Prostate gland (tissue), 2 donors: ENCODE measurements around the gene ITGA3. TPM values are rescaled to one million over a fixed set of nuclear protein-coding genes. Genes with fewer than 3 reads are reported as not detected.

Source experiments
- DNase-seq: peaks from one replicate; pipeline ENCODE4 v3.0.0-alpha.2; 2019; ENCODE audit warnings: low spot score
- H3K27ac ChIP-seq, 2 donors: fragments of 200-600 bp; sonication (generic); 2 replicates each; pipeline ENCODE4 v1.5.1; 2017 to 2019
- H3K27me3 ChIP-seq: fragments of 200-600 bp; sonication (generic); replicated peaks from 2 replicates; pipeline ENCODE4 v1.5.1; 2019; ENCODE audit not compliant: insufficient read depth
- H3K36me3 ChIP-seq, 2 donors: fragments of 200-600 bp; sonication (generic); 1 replicate in 1 of 2; 2 replicates in 1 of 2; pipeline versions ENCODE4 v1.5.1 to v1.8.1; 2017 to 2019
- H3K4me1 ChIP-seq: fragments of 200-600 bp; sonication (generic); replicated peaks from 2 replicates; pipeline ENCODE4 v1.5.1; 2019
- H3K4me3 ChIP-seq, 2 donors: fragments of 200-600 bp; sonication (generic); 2 replicates each; pipeline ENCODE4 v1.5.1; 2017 to 2019
- H3K9me3 ChIP-seq: fragments of 200-600 bp; sonication (generic); 2 replicates; pipeline ENCODE4 v1.5.1; 2017
- CTCF ChIP-seq, 4 experiments: fragments of 200-600 bp in 2 of 4; fragments of 450-650 bp in 2 of 4; sonication (generic) in 2 of 4; IDR thresholded peaks; 1 replicate in 3 of 4; 2 replicates in 1 of 4; pipeline ENCODE4 v1.5.1; 2016 to 2019; ENCODE audit warnings: antibody characterized with exemption in 4 of 4, mild to moderate bottlenecking in 2 of 4, moderate library complexity in 2 of 4
- POLR2A ChIP-seq: fragments of 450-650 bp; IDR thresholded peaks from one replicate; pipeline ENCODE4 v1.6.1; 2016; ENCODE audit warnings: antibody characterized with exemption, mild to moderate bottlenecking
- POLR2AphosphoS5 ChIP-seq: sonication (generic); formaldehyde crosslinking; IDR thresholded peaks from one replicate; pipeline ENCODE4 v1.6.1; 2017; ENCODE audit warnings: antibody characterized with exemption
- WGBS: methylation state at CpG from one replicate; pipeline ENCODE4 v1.1.5; 2018; 5-methylcytosine and 5-hydroxymethylcytosine counted together
- intact Hi-C: fragments of 100-400 bp; cut with DNase I; formaldehyde crosslinking; loops from one replicate; pipeline ENCODE4 v1.14.2; 2022
- total RNA-seq, 2 donors: library from RNA; depleted of rRNA; stranded (reverse); fragments of >200 nt; gene quantifications; one replicate each; pipeline ENCODE4 v1.1.0, GENCODE V29; 2016

Gene ITGA3
- total RNA-seq, 2 donors from 2014 or later: 67.0 to 71.3 TPM

- Histone ChIP-seq H3K4me3 (no peak overlapping the region), H3K36me3 (no peaks in the 10 kb centered on the region), H3K9me3 (no peaks in the 10 kb centered on the region), H3K27me3 (no peaks in the 10 kb centered on the region), H3K4me1 (peaks cover 6% of the 10 kb centered on the region), H3K27ac (no peak overlapping the region)
- DNase-seq: no peak
- WGBS: 74% methylated on average over 6 of the region's 6 CpGs
- intact Hi-C loops: no loop called here
- TF ChIP-seq POLR2AphosphoS5 (no peak), POLR2A (no peak), CTCF (IDR thresholded peaks at IDR 0.05) (no peak)
These were observed 33.3 kb upstream of the ITGA3 start for GRCh38 chr17:50022463-50023130.

GRCh38 chr17:50023520-50023919 lies 32.4 kb upstream of the ITGA3 start:
- Histone ChIP-seq H3K27me3 (no peaks in the 10 kb centered on the region), H3K9me3 (no peaks in the 10 kb centered on the region), H3K4me1 (peaks cover 7% of the 10 kb centered on the region), H3K27ac (no peak overlapping the region), H3K4me3 (no peak overlapping the region), H3K36me3 (no peaks in the 10 kb centered on the region)
- no peak for DNase-seq
- TF ChIP-seq POLR2A: no peak
- TF ChIP-seq CTCF (IDR thresholded peaks at IDR 0.05): no peak
- intact Hi-C loops: no loop called here
- 60% methylated on average over 8 of the region's 8 CpGs for WGBS

- WGBS: 44% methylated on average over 7 of the region's 7 CpGs
These were observed 31.1 kb upstream of the ITGA3 start for GRCh38 chr17:50024808-50025207.

GRCh38 chr17:50026046-50026675 lies 29.7 kb upstream of the ITGA3 start:
- H3K4me1 ChIP-seq: peaks cover 7% of the 10 kb centered on the region
- no peaks in the 10 kb centered on the region for H3K9me3 ChIP-seq
- whole genome bisulfite sequencing: 71% methylated on average over 8 of the region's 8 CpGs
- TF ChIP-seq POLR2AphosphoS5: no peak
- TF ChIP-seq CTCF (IDR thresholded peaks at IDR 0.05): no peak
- no peak for TF ChIP-seq POLR2A
- H3K27ac ChIP-seq: no peak overlapping the region
- H3K27me3 ChIP-seq: no peaks in the 10 kb centered on the region
- H3K4me3 ChIP-seq: no peak overlapping the region
- H3K36me3 ChIP-seq: no peaks in the 10 kb centered on the region
- intact Hi-C loops: loop anchor here (5.0 kb wide), 1 partner anchor 36 kb away; no protein-coding TSS in a partner anchor
- DNase-seq: no peak

More at GRCh38 chr17:50024808-50025207, 31.1 kb upstream of the ITGA3 start:
- H3K4me3 ChIP-seq: no peak overlapping the region
- no peak for DNase-seq
- H3K9me3 ChIP-seq: no peaks in the 10 kb centered on the region
- H3K4me1 ChIP-seq: peaks cover 7% of the 10 kb centered on the region
- H3K36me3 ChIP-seq: no peaks in the 10 kb centered on the region
- no peak overlapping the region for H3K27ac ChIP-seq
- intact Hi-C loops: loop anchor here (5.0 kb wide), 1 partner anchor 37 kb away; no protein-coding TSS in a partner anchor
- TF ChIP-seq POLR2A (no peak), POLR2AphosphoS5 (no peak), CTCF (IDR thresholded peaks at IDR 0.05) (no peak)
- H3K27me3 ChIP-seq: no peaks in the 10 kb centered on the region

GRCh38 chr17:50026837-50027171 lies 29.1 kb upstream of the ITGA3 start:
- peaks cover 7% of the 10 kb centered on the region for H3K4me1 ChIP-seq
- H3K27ac ChIP-seq: no peak overlapping the region
- no peaks in the 10 kb centered on the region for H3K27me3 ChIP-seq
- intact Hi-C loops: loop anchor here (1.0 to 5.0 kb wide), 2 partner anchors 35 to 60 kb away; no protein-coding TSS in a partner anchor
- no peaks in the 10 kb centered on the region for H3K36me3 ChIP-seq
- no peak overlapping the region for H3K4me3 ChIP-seq
- TF ChIP-seq POLR2AphosphoS5 (peak; percentile 75), POLR2A (no peak), CTCF (IDR thresholded peaks at IDR 0.05) (peak; percentile 95 to 99 (median 98))
- peak; percentile 81 for DNase-seq
- WGBS: 2% methylated on average over 6 of the region's 6 CpGs
- H3K9me3 ChIP-seq: no peaks in the 10 kb centered on the region
